HEK293 (cell line): ENCODE data around the gene PROX1.

Experiments
- CTCF ChIA-PET: fragments of 350-600 bp; formaldehyde crosslinking; extraction: SDS; loops from one replicate; lab custom pipeline; 2021; ENCODE audit warnings: antibody characterized with exemption; lab: Yijun Ruan, JAX
- POLR2A ChIA-PET: fragments of 300-600 bp; formaldehyde crosslinking; extraction: SDS; loops from one replicate; lab custom pipeline; 2020; ENCODE audit warnings: antibody characterized with exemption, inconsistent platforms; lab: Yijun Ruan, JAX
- H3K27ac ChIP-seq: fragments of 200-500 bp; sonication (Bioruptor generic); 2 replicates; pipeline ENCODE4 v1.5.1; 2014; ENCODE audit warnings: low read depth, low read length, control low read depth, inconsistent platforms; ENCODE audit errors: extremely low read depth
- H3K36me3 ChIP-seq, 2 experiments: fragments of 200-500 bp in 1 of 2; sonication (Bioruptor generic) in 1 of 2; 1 replicate in 1 of 2; 2 replicates in 1 of 2; pipeline ENCODE4 v1.5.1; 2014 to 2017; ENCODE audit warnings: inconsistent platforms in 2 of 2, low read length in 2 of 2; ENCODE audit not compliant: control insufficient read depth in 2 of 2, insufficient read depth in 1 of 2
- H3K4me1 ChIP-seq: fragments of 200-500 bp; sonication (Bioruptor generic); 2 replicates; pipeline ENCODE4 v1.5.1; 2014; ENCODE audit warnings: mild to moderate bottlenecking, low read length, inconsistent platforms; ENCODE audit not compliant: control insufficient read depth, insufficient read depth
- H3K4me3 ChIP-seq: 2 replicates; pipeline ENCODE4 v1.5.1; 2011; ENCODE audit warnings: low read depth, mild to moderate bottlenecking, control low read depth, low read length, moderate library complexity
- H3K9me3 ChIP-seq: fragments of 200-500 bp; sonication (Bioruptor generic); 2 replicates; pipeline ENCODE4 v1.5.1; 2014; ENCODE audit warnings: low read depth, low read length, inconsistent platforms; ENCODE audit not compliant: control insufficient read depth, insufficient read depth
- BCL6B ChIP-seq: fragments of 450-650 bp; formaldehyde crosslinking; IDR thresholded peaks from 2 replicates; pipeline ENCODE4 v1.5.1; 2017; ENCODE audit warnings: missing biosample characterization, missing genetic modification characterization
- HOXC10 ChIP-seq: sonication (generic); formaldehyde crosslinking; IDR thresholded peaks from 2 replicates; pipeline ENCODE4 v1.8.1; 2023; ENCODE audit warnings: mild to moderate bottlenecking, missing genetic modification reagents
- PRDM1 ChIP-seq: fragments of 450-650 bp; formaldehyde crosslinking; IDR thresholded peaks from 2 replicates; pipeline ENCODE4; 2016; ENCODE audit warnings: missing biosample characterization, missing genetic modification characterization
- PRDM6 ChIP-seq: fragments of 450-650 bp; formaldehyde crosslinking; IDR thresholded peaks from 2 replicates; pipeline ENCODE4 v1.5.1; 2017; ENCODE audit warnings: missing biosample characterization, missing genetic modification characterization
- SP3 ChIP-seq: fragments of 450-650 bp; formaldehyde crosslinking; IDR thresholded peaks from 2 replicates; pipeline ENCODE4 v1.5.1; 2016; ENCODE audit warnings: missing biosample characterization, missing genetic modification characterization
- WT1 ChIP-seq: fragments of 450-650 bp; formaldehyde crosslinking; IDR thresholded peaks from 2 replicates; pipeline ENCODE4 v1.5.1; 2016; ENCODE audit warnings: missing biosample characterization, missing genetic modification characterization
- ZBTB17 ChIP-seq: fragments of 450-650 bp; formaldehyde crosslinking; IDR thresholded peaks from 2 replicates; pipeline ENCODE4 v1.5.1; 2016; ENCODE audit warnings: missing biosample characterization, missing genetic modification characterization
- ZBTB21 ChIP-seq: fragments of 450-650 bp; formaldehyde crosslinking; IDR thresholded peaks from 2 replicates; pipeline ENCODE4 v1.5.1; 2017; ENCODE audit warnings: missing biosample characterization, missing genetic modification characterization
- ZEB2 ChIP-seq: fragments of 450-650 bp; formaldehyde crosslinking; IDR thresholded peaks from 2 replicates; pipeline ENCODE4 v1.5.1; 2016; ENCODE audit warnings: missing biosample characterization, missing genetic modification characterization
- ZFP69B ChIP-seq: fragments of 450-650 bp; formaldehyde crosslinking; IDR thresholded peaks from 2 replicates; pipeline ENCODE4 v1.5.1; 2016; ENCODE audit warnings: missing biosample characterization, missing genetic modification characterization
- ZNF221 ChIP-seq: fragments of 450-650 bp; formaldehyde crosslinking; IDR thresholded peaks from 2 replicates; pipeline ENCODE4 v1.5.1; 2017; ENCODE audit warnings: missing biosample characterization, missing genetic modification characterization, borderline replicate concordance
- ZNF311 ChIP-seq: fragments of 450-650 bp; formaldehyde crosslinking; IDR thresholded peaks from 2 replicates; pipeline ENCODE4 v1.5.1; 2017; ENCODE audit warnings: missing biosample characterization, missing genetic modification characterization, borderline replicate concordance
- ZNF335 ChIP-seq: fragments of 450-650 bp; formaldehyde crosslinking; conservative IDR thresholded peaks from 2 replicates; pipeline ENCODE4 v1.5.1; 2016; ENCODE audit warnings: missing biosample characterization, missing genetic modification characterization
- ZNF362 ChIP-seq: fragments of 450-650 bp; formaldehyde crosslinking; IDR thresholded peaks from 2 replicates; pipeline ENCODE4 v1.5.1; 2016; ENCODE audit warnings: missing biosample characterization, missing genetic modification characterization
- ZNF48 ChIP-seq: fragments of 450-650 bp; formaldehyde crosslinking; IDR thresholded peaks from 2 replicates; pipeline ENCODE4 v1.5.1; 2016; ENCODE audit warnings: missing biosample characterization, missing genetic modification characterization
- ZNF600 ChIP-seq: fragments of 450-650 bp; formaldehyde crosslinking; IDR thresholded peaks from 2 replicates; pipeline ENCODE4 v1.5.1; 2016; ENCODE audit warnings: missing biosample characterization, missing genetic modification characterization
- ZNF645 ChIP-seq: fragments of 450-650 bp; formaldehyde crosslinking; IDR thresholded peaks from 2 replicates; pipeline ENCODE4; 2016; ENCODE audit warnings: missing biosample characterization, missing genetic modification characterization
- ZNF692 ChIP-seq: fragments of 450-650 bp; formaldehyde crosslinking; IDR thresholded peaks from 2 replicates; pipeline ENCODE4 v1.5.1; 2016; ENCODE audit warnings: missing biosample characterization, missing genetic modification characterization
- ZNF777 ChIP-seq: fragments of 450-650 bp; formaldehyde crosslinking; IDR thresholded peaks from 2 replicates; pipeline ENCODE4 v1.5.1; 2017; ENCODE audit warnings: missing biosample characterization, missing genetic modification characterization, borderline replicate concordance

PROX1 gene

GRCh38 chr1:214002060-214002459 is 14.3 kb downstream of the PROX1 start:
- Histone ChIP-seq H3K4me1 (peaks cover 18% of the 10 kb centered on the region; the same call in 1 of the 2 replicates), H3K4me3 (no peak overlapping the region), H3K9me3 (no peaks in the 10 kb centered on the region), H3K27ac (no peak overlapping the region), H3K36me3 (peaks cover 0 to 36% of the 10 kb centered on the region in 2 experiments; a peak in 1 of 3 replicates)
- ChIA-PET POLR2A (interaction anchor here (0.6 to 3.6 kb wide), 4 partner anchors 12 to 40 kb away, joined by 3 to 18 read pairs (median 6); partner anchors contain the start of gene PROX1), CTCF (interaction anchor here (0.6 kb wide), 1 partner anchor 37 kb away, joined by 3 read pairs; no protein-coding TSS in a partner anchor)
- TF ChIP-seq ZNF362 (tag by site-specific recombination) (0 out of 2 replicates have a peak, but pooled peaks have one; percentile 28), ZNF48 (tag by site-specific recombination) (no peak), ZEB2 (tag by site-specific recombination) (no peak), HOXC10 (CRISPR knock-in tag) (no peak), WT1 (tag by site-specific recombination) (no peak), ZNF311 (tag by site-specific recombination) (no peak)

GRCh38 chr1:214002472-214002871 is 14.7 kb downstream of the PROX1 start:
- H3K9me3 ChIP-seq: no peaks in the 10 kb centered on the region
- ChIA-PET CTCF (interaction anchor here (0.6 to 1.7 kb wide), 2 partner anchors 37 to 121 kb away, joined by 3 to 9 read pairs; no protein-coding TSS in a partner anchor), POLR2A (interaction anchor here (0.7 to 3.6 kb wide), 3 partner anchors 13 to 18 kb away, joined by 4 to 18 read pairs (median 9); partner anchors contain the start of gene PROX1)
- no peak overlapping the region for H3K4me3 ChIP-seq
- H3K27ac ChIP-seq: no peak overlapping the region
- peaks cover 0 to 32% of the 10 kb centered on the region in 2 experiments; a peak in 1 of 3 replicates for H3K36me3 ChIP-seq
- peak; percentile 94 for TF ChIP-seq BCL6B (tag by site-specific recombination)
- peak; percentile 78 for TF ChIP-seq PRDM1 (tag by site-specific recombination)
- 0 out of 2 replicates have a peak, but pooled peaks have one; percentile 16 for TF ChIP-seq ZNF335 (tag by site-specific recombination)
- peak; percentile 46 for TF ChIP-seq ZBTB17 (tag by site-specific recombination)
- no peak for TF ChIP-seq ZNF221 (tag by site-specific recombination)
- TF ChIP-seq ZFP69B (tag by site-specific recombination): peak; percentile 76; the same call in 1 of the 2 replicates
- peak; percentile 16; the same call in 1 of the 2 replicates for TF ChIP-seq ZNF600
- TF ChIP-seq ZNF692 (tag by site-specific recombination): peak; percentile 94
- no peak for TF ChIP-seq SP3 (tag by site-specific recombination)
- H3K4me1 ChIP-seq: peaks cover 18% of the 10 kb centered on the region; the same call in 1 of the 2 replicates

GRCh38 chr1:214003233-214003632 is 15.5 kb downstream of the PROX1 start:
- POLR2A ChIA-PET: interaction anchor here (2.3 to 3.6 kb wide), 2 partner anchors 14 to 16 kb away, joined by 9 to 18 read pairs; partner anchors contain the start of gene PROX1
- H3K36me3 ChIP-seq: peaks cover 0 to 24% of the 10 kb centered on the region in 2 experiments; a peak in 1 of 3 replicates
- CTCF ChIA-PET: interaction anchor here (0.6 to 1.7 kb wide), 4 partner anchors 32 to 122 kb away, joined by 3 to 9 read pairs (median 4); no protein-coding TSS in a partner anchor

More at GRCh38 chr1:214003233-214003632, 15.5 kb downstream of the PROX1 start:
- Histone ChIP-seq H3K4me3 (no peak overlapping the region), H3K4me1 (peaks cover 18% of the 10 kb centered on the region; the same call in 1 of the 2 replicates), H3K27ac (no peak overlapping the region), H3K9me3 (no peaks in the 10 kb centered on the region)
- TF ChIP-seq ZBTB21 (tag by site-specific recombination): no peak
- TF ChIP-seq PRDM6: peak; percentile 57; the same call in 1 of the 2 replicates
- no peak for TF ChIP-seq ZNF645 (tag by site-specific recombination)
- no peak for TF ChIP-seq ZNF777
- TF ChIP-seq, all 188 proteins: peak for 1
